ENCODE data around the gene CLRN3. TPM values are rescaled to one million over a fixed set of nuclear protein-coding genes. Genes with fewer than 3 reads are reported as not detected.

Gene CLRN3
- total RNA-seq, 1 donor from 2014 or later: not detected

GRCh38 chr10:127916826-127917225 lies 24.1 kb upstream of the CLRN3 start:
- Histone ChIP-seq H3K27me3 (no peaks in the 10 kb centered on the region), H3K4me3 (no peak overlapping the region), H3K9me3 (no peaks in the 10 kb centered on the region), H3K4me1 (peaks cover 6 to 28% of the 10 kb centered on the region in 2 donors), H3K27ac (no peak overlapping the region), H3K36me3 (no peaks in the 10 kb centered on the region)
- TF ChIP-seq CTCF (IDR thresholded peaks at IDR 0.05): no peak
- no peak for DNase-seq (ENCODE audit: low spot score in 2 of 2)
- intact Hi-C loops (cut with DNase I): no loop called here

DNA sequence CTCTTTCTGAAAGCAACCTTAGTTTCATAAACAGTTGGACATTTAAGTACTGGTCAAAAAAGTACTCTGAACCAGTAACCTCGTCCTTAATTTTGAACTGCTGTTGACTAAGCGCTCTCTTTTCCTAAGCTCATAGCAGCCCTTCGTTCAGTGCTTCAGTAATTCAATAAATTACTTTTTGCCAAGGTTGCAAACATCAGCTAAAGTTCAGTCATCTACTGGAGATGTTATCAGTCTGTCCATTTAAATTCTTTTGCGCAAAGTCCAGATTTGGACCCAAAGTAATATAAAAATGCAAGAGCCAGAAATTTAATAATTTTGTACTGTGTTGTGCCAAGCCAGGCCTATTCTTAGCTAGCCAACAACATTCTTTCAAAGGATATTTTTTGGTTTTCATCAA lies 22.6 kb upstream of the CLRN3 start:
- no peak for TF ChIP-seq CTCF (IDR thresholded peaks at IDR 0.05)
- H3K36me3 ChIP-seq: no peaks in the 10 kb centered on the region
- no peaks in the 10 kb centered on the region for H3K9me3 ChIP-seq
- no peak overlapping the region for H3K27ac ChIP-seq
- no peaks in the 10 kb centered on the region for H3K27me3 ChIP-seq
- no peak for DNase-seq (ENCODE audit: low spot score in 2 of 2)
- peaks cover 4 to 14% of the 10 kb centered on the region in 2 donors for H3K4me1 ChIP-seq
- no peak overlapping the region for H3K4me3 ChIP-seq
- intact Hi-C loops (cut with DNase I): no loop called here

DNA sequence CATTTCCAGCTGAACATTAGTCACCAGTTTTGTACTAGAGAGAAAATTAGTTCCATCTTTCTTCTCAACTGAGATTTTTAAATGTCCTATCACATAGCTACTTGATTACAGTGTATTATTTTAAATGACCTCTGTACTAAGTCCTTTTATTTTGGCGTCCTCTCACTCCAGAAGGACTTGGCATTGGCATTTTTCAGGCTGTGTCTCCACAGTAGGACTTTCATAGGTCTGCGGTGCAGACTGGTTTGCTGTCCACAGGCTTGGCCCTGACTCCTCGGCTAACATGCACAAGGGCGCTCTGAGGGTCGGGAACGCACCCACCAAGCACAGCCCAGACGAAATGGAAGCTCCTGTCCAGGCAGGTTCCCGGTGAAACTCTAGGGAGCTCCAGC lies 20.6 kb upstream of the CLRN3 start:
- peaks cover 0 to 4% of the 10 kb centered on the region in 2 donors for H3K4me1 ChIP-seq
- no peak overlapping the region for H3K27ac ChIP-seq
- no peak for DNase-seq (ENCODE audit: low spot score in 2 of 2)
- H3K36me3 ChIP-seq: no peaks in the 10 kb centered on the region
- no peak for TF ChIP-seq CTCF (IDR thresholded peaks at IDR 0.05)
- no peak overlapping the region for H3K4me3 ChIP-seq
- H3K27me3 ChIP-seq: no peaks in the 10 kb centered on the region
- no peaks in the 10 kb centered on the region for H3K9me3 ChIP-seq
- intact Hi-C loops (cut with DNase I): no loop called here

DNA sequence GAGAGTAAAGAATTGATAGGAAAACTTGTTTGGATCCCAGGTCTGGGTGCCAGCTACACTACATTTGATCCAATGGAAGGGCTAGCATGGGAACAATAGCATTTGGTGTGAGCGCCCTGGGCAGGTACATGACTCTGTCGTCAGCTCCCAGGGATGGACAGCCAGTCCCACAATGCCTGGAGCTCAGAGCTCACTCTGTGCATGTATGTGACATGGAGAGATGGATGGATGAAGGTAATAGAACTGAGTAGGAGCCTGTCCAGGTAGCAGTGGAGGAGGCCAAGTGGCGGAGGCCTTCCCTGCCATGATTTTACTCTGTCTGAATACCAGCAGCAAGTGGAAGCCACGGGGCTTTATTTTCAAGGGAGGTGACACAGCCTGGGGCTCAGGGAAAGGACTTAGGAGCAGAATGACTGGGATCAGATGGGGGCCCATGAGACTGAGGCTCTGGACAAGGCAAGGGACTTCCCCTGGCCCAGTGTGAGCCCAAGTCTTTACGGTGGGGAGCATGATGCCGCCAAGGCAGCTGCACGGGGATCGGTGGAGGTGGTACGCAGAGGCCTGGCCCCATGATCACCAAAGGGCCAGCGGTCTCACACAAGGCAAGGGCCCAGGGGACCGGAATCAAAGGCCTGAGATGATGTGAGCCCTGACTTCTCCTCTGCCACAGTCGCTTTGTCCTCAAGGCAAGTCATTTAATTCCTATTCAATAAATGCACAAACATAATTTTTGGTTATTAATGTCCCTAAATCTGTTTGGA lies 20.0 kb upstream of the CLRN3 start:
- no peaks in the 10 kb centered on the region for H3K36me3 ChIP-seq
- no peaks in the 10 kb centered on the region for H3K9me3 ChIP-seq
- no peak for DNase-seq (ENCODE audit: low spot score in 2 of 2)
- no peak overlapping the region for H3K4me3 ChIP-seq
- no peak for TF ChIP-seq CTCF (IDR thresholded peaks at IDR 0.05)
- no peaks in the 10 kb centered on the region for H3K27me3 ChIP-seq
- no peak overlapping the region for H3K27ac ChIP-seq
- intact Hi-C loops (cut with DNase I): no loop called here
- peaks cover 0 to 9% of the 10 kb centered on the region in 2 donors for H3K4me1 ChIP-seq

DNA sequence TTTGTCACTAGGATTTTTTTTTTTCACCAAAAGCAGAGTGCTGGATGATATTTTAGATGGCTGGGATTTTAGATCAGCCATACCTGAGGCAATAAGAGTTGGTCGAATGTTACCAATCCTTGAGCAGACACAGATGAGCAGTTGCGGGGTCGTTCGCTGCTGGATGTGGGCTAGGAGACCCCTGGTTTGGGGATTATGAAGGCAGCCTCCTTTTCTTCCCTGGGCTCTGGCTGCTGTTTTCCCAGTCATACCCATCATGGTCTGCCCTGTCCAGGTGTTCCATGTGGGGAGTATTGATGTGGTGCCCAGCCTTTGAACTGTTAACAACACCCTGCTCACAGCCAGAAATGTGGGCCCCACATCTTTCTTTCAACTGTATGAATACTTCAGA lies 19.1 kb upstream of the CLRN3 start:
- TF ChIP-seq CTCF (IDR thresholded peaks at IDR 0.05): no peak
- Histone ChIP-seq H3K9me3 (no peaks in the 10 kb centered on the region), H3K4me1 (peaks cover 0 to 11% of the 10 kb centered on the region in 2 donors), H3K27ac (no peak overlapping the region), H3K4me3 (no peak overlapping the region), H3K36me3 (no peaks in the 10 kb centered on the region), H3K27me3 (no peaks in the 10 kb centered on the region)
- intact Hi-C loops (cut with DNase I): no loop called here
- no peak for DNase-seq (ENCODE audit: low spot score in 2 of 2)
